Measurements from ENCODE around the gene PDZK1IP1. TPM values are rescaled to one million over a fixed set of nuclear protein-coding genes. Genes with fewer than 3 reads are reported as not detected.

PDZK1IP1 gene
- polyA plus RNA-seq, 1 experiment = not detected

GRCh38 chr1:47223921-47224675 is 34.3 kb upstream of the PDZK1IP1 start:
- no peak overlapping the region for H3K27ac ChIP-seq (ENCODE audit: low read depth, low read length)
- ChIA-PET CTCF (no interaction called here), POLR2A (no interaction called here)
- TF ChIP-seq CTCF (IDR thresholded peaks at IDR 0.05; ENCODE audit: low read depth, low read length) = no peak
- peaks cover 88% of the 10 kb centered on the region for H3K27me3 ChIP-seq (ENCODE audit: control insufficient read depth, insufficient read depth, low read length)
- no peaks in the 10 kb centered on the region; the same call in 1 of the 2 replicates for H3K9me3 ChIP-seq (ENCODE audit: control insufficient read depth, insufficient read depth, low read length)
- H3K4me3 ChIP-seq (ENCODE audit: low read depth, low read length) = no peak overlapping the region
- no peak for DNase-seq (ENCODE audit: low read depth, low spot score)

GRCh38 chr1:47223174-47223920 is 33.5 kb upstream of the PDZK1IP1 start:
- no peak for TF ChIP-seq CTCF (IDR thresholded peaks at IDR 0.05; ENCODE audit: low read depth, low read length)
- H3K9me3 ChIP-seq (ENCODE audit: control insufficient read depth, insufficient read depth, low read length) = no peaks in the 10 kb centered on the region; the same call in 1 of the 2 replicates
- CTCF ChIA-PET = interaction anchor here (1.8 kb wide), 1 partner anchor 30 kb away, joined by 9 read pairs; no protein-coding TSS in a partner anchor
- H3K4me3 ChIP-seq (ENCODE audit: low read depth, low read length) = no peak overlapping the region
- no peak for DNase-seq (ENCODE audit: low read depth, low spot score)
- H3K27me3 ChIP-seq (ENCODE audit: control insufficient read depth, insufficient read depth, low read length) = peaks cover 88% of the 10 kb centered on the region
- no peak overlapping the region for H3K27ac ChIP-seq (ENCODE audit: low read depth, low read length)
- POLR2A ChIA-PET = no interaction called here

GRCh38 chr1:47222476-47222875 is 32.6 kb upstream of the PDZK1IP1 start:
- ChIA-PET POLR2A (no interaction called here), CTCF (interaction anchor here (1.8 kb wide), 1 partner anchor 29 kb away, joined by 9 read pairs; no protein-coding TSS in a partner anchor)
- DNase-seq (ENCODE audit: low read depth, low spot score) = no peak
- peaks cover 83% of the 10 kb centered on the region for H3K27me3 ChIP-seq (ENCODE audit: control insufficient read depth, insufficient read depth, low read length)
- H3K4me3 ChIP-seq (ENCODE audit: low read depth, low read length) = no peak overlapping the region
- no peak for TF ChIP-seq CTCF (IDR thresholded peaks at IDR 0.05; ENCODE audit: low read depth, low read length)
- no peak overlapping the region for H3K27ac ChIP-seq (ENCODE audit: low read depth, low read length)
- no peaks in the 10 kb centered on the region; the same call in 1 of the 2 replicates for H3K9me3 ChIP-seq (ENCODE audit: control insufficient read depth, insufficient read depth, low read length)

- DNase-seq (ENCODE audit: low read depth, low spot score) = no peak
- H3K27ac ChIP-seq (ENCODE audit: low read depth, low read length) = no peak overlapping the region
- ChIA-PET CTCF (interaction anchor here (1.0 kb wide), 1 partner anchor 40 kb away, joined by 4 read pairs; no protein-coding TSS in a partner anchor), POLR2A (no interaction called here)
- peaks cover 57% of the 10 kb centered on the region for H3K27me3 ChIP-seq (ENCODE audit: control insufficient read depth, insufficient read depth, low read length)
- no peak for TF ChIP-seq CTCF (IDR thresholded peaks at IDR 0.05; ENCODE audit: low read depth, low read length)
- no peaks in the 10 kb centered on the region; the same call in 1 of the 2 replicates for H3K9me3 ChIP-seq (ENCODE audit: control insufficient read depth, insufficient read depth, low read length)
- no peak overlapping the region for H3K4me3 ChIP-seq (ENCODE audit: low read depth, low read length)
These were observed 29.9 kb upstream of the PDZK1IP1 start for GRCh38 chr1:47219590-47220220.
